Measurements from ENCODE around the gene FBXO15.

The FBXO15 gene

GRCh38 chr18:74147779-74148542, at the start of gene FBXO15, which contains the start of gene TIMM21:
FBXO15 (minus strand) TSS chr18:74147834; CDS start chr18:74147785, 49 bp downstream.
TIMM21 (plus strand) TSS chr18:74148523; CDS start chr18:74148809, 286 bp downstream.
- peak; percentile 89 to 92 (median 92) for DNase-seq

- DNase-seq, result peak in 2 of 4 experiments; percentile 4 to 15
These were observed 48.8 kb upstream of the FBXO15 start for GRCh38 chr18:74196220-74197119.

GRCh38 chr18:74194691-74195090, 47.1 kb upstream of the FBXO15 start:
- DNase-seq, result no peak

- no peak for DNase-seq
These were observed 43.9 kb upstream of the FBXO15 start for GRCh38 chr18:74191577-74191976.

GRCh38 chr18:74190086-74190485, 42.5 kb upstream of the FBXO15 start:
- DNase-seq, result no peak

- no peak for DNase-seq
These were observed 39.0 kb upstream of the FBXO15 start for GRCh38 chr18:74186661-74187060.

- no peak for DNase-seq
These were observed 38.2 kb upstream of the FBXO15 start for GRCh38 chr18:74185860-74186259.

GRCh38 chr18:74184875-74185274, 37.2 kb upstream of the FBXO15 start:
- DNase-seq, result no peak

- no peak for DNase-seq
These were observed 35.5 kb upstream of the FBXO15 start for GRCh38 chr18:74183130-74183529.

GRCh38 chr18:74182335-74182734, 34.7 kb upstream of the FBXO15 start:
- no peak for DNase-seq

- DNase-seq, result no peak
These were observed 32.1 kb upstream of the FBXO15 start for GRCh38 chr18:74179623-74180199.

GRCh38 chr18:74178884-74179283, 31.2 kb upstream of the FBXO15 start:
- DNase-seq, result no peak

- no peak for DNase-seq
These were observed 28.0 kb upstream of the FBXO15 start for GRCh38 chr18:74175658-74176057.

- no peak for DNase-seq
These were observed 25.8 kb upstream of the FBXO15 start for GRCh38 chr18:74173434-74173750.

GRCh38 chr18:74172697-74173433, 25.2 kb upstream of the FBXO15 start:
- DNase-seq, result no peak

GRCh38 chr18:74171910-74172606, 24.4 kb upstream of the FBXO15 start:
- no peak for DNase-seq

GRCh38 chr18:74166386-74166785, 18.8 kb upstream of the FBXO15 start:
- DNase-seq, result no peak

- no peak for DNase-seq
These were observed 15.5 kb upstream of the FBXO15 start for GRCh38 chr18:74163019-74163660.

- no peak for DNase-seq
These were observed 7.6 kb upstream of the FBXO15 start for GRCh38 chr18:74155276-74155675.

- no peak for DNase-seq
These were observed 7.1 kb upstream of the FBXO15 start for GRCh38 chr18:74154716-74155115.

- DNase-seq, result no peak
These were observed 6.2 kb upstream of the FBXO15 start for GRCh38 chr18:74153793-74154192.

- DNase-seq, result no peak
These were observed 5.7 kb upstream of the FBXO15 start for GRCh38 chr18:74153377-74153776.
